ENCODE data around the gene GTF2A2. TPM values are rescaled to one million over a fixed set of nuclear protein-coding genes. Genes with fewer than 3 reads are reported as not detected.

GTF2A2 gene
- total and polyA plus RNA-seq, 8 donors, result 16.8 to 62.5 (median 33.7) TPM

- FAIRE-seq (no peak), DNase-seq (no peak), ATAC-seq (peak in 1 of 4 donors; percentile 24)
- no peaks in the 10 kb centered on the region for H3K36me3 ChIP-seq
- no peaks in the 10 kb centered on the region for H3K9me3 ChIP-seq
- 28 to 44% methylated on average over 2 of the region's 2 CpGs for WGBS, 2 donors
- H3K27ac ChIP-seq, result peak overlapping the region in 2 of 4 donors; percentile 36 to 64
- H3K4me3 ChIP-seq, result no peak overlapping the region
- peaks cover 0 to 18% (median 6%) of the 10 kb centered on the region in 3 donors for H3K4me1 ChIP-seq
- H3K27me3 ChIP-seq, result no peaks in the 10 kb centered on the region
- intact Hi-C loops (cut with DNase I), result no loop called here
- TF ChIP-seq CTCF (IDR thresholded peaks at IDR 0.05), result no peak
Measured at GRCh38 chr15:59591356-59591755, 66.0 kb downstream of the GTF2A2 start.

- intact Hi-C loops (cut with DNase I), result no loop called here
- DNase-seq (no peak), ATAC-seq (no peak), FAIRE-seq (no peak)
- no peak overlapping the region for H3K27ac ChIP-seq
- H3K36me3 ChIP-seq, result no peaks in the 10 kb centered on the region
- no peak overlapping the region for H3K4me3 ChIP-seq
- H3K4me1 ChIP-seq, result peaks cover 0 to 14% (median 6%) of the 10 kb centered on the region in 3 donors
- 81 to 87% methylated on average over 7 of the region's 7 CpGs for WGBS, 2 donors
- H3K27me3 ChIP-seq, result no peaks in the 10 kb centered on the region
- H3K9me3 ChIP-seq, result no peaks in the 10 kb centered on the region
- TF ChIP-seq CTCF (IDR thresholded peaks at IDR 0.05), result no peak
Measured at GRCh38 chr15:59590027-59590426, 67.3 kb downstream of the GTF2A2 start.

Other genes starting within 250 kb of the GTF2A2 start
- 1 to 10 TPM in 1 of 6 donors, under 1 TPM in 5; 0.51 to 2.2 (median 0.68) TPM for gene FAM81A, start 219.3 kb downstream of the GTF2A2 start, total RNA-seq
- under 1 TPM; 0.34 to 0.63 TPM for gene FAM81A, start 219.3 kb downstream of the GTF2A2 start, polyA plus RNA-seq
- 1 to 10 TPM; 1.2 to 8.6 (median 2.5) TPM for gene GCNT3, start 45.7 kb downstream of the GTF2A2 start, total RNA-seq
- 1 to 10 TPM in 1 of 2 donors, under 1 TPM in 1; 0.27 to 2.5 TPM for gene GCNT3, start 45.7 kb downstream of the GTF2A2 start, polyA plus RNA-seq
- gene BNIP2, start 31.8 kb upstream of the GTF2A2 start, total RNA-seq, result 10 to 100 TPM; 15.7 to 29.4 (median 20.9) TPM
- gene BNIP2, start 31.8 kb upstream of the GTF2A2 start, polyA plus RNA-seq, result 10 to 100 TPM; 24.1 to 46.9 TPM